ENCODE results near the gene CCNQ. TPM values are rescaled to one million over a fixed set of nuclear protein-coding genes. Genes with fewer than 3 reads are reported as not detected.

CCNQ gene
- polyA plus RNA-seq, 1 donor (not counting 4 experiments of a cell fraction or from before 2014, with no cell fraction given): 31.1 TPM

DNA sequence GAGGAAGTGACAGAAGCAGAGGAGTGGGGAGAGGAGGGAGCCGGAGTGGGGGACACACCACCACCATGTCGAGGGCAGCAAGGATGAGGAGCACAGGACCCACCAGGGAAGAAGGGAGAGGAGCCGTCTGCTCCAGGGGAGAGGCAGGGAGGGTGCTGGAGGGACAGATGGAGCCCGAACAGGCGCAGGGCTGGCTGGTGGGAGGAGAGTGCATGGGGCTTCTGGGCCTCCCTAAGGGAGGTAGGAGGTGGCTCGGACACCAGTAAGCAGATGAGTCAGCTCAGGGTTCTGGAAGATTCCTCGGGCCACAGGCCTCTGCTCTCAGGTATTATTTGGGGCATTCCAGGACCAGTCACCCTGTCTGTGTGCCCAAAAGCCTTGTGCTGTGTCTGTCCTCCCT lies 51.7 kb downstream of the CCNQ start:
- no peak for FAIRE-seq
- no peaks in the 10 kb centered on the region for H3K79me2 ChIP-seq (ENCODE audit: control insufficient read depth, insufficient read depth, low read length)
- no peak overlapping the region for H2AFZ ChIP-seq (ENCODE audit: control insufficient read depth, low read length)
- no peak for DNase-seq (ENCODE audit: low read depth, low spot score)
- H3K4me2 ChIP-seq (ENCODE audit: control insufficient read depth, extremely low read depth, insufficient read depth, low read depth, low read length): no peak overlapping the region
- H3K27me3 ChIP-seq (ENCODE audit: control insufficient read depth, extremely low read depth, insufficient read depth, low read length): no peaks in the 10 kb centered on the region
- no peaks in the 10 kb centered on the region for H3K36me3 ChIP-seq (ENCODE audit: control insufficient read depth in 2 of 2, extremely low read depth in 1 of 2, insufficient read depth in 2 of 2, low read length in 2 of 2)
- no peaks in the 10 kb centered on the region for H3K9me1 ChIP-seq (ENCODE audit: control insufficient read depth, extremely low read depth, insufficient read depth, low read length)
- no peak overlapping the region for H3K27ac ChIP-seq (ENCODE audit: control insufficient read depth, insufficient read depth, low read length)
- dilution Hi-C loops (cut with MboI; ENCODE audit: extremely low pct_ligation_motif_present, low sequenced_read_pairs): no loop called here
- H4K20me1 ChIP-seq (ENCODE audit: control insufficient read depth, extremely low read depth, insufficient read depth, low read length): no peaks in the 10 kb centered on the region
- H3K9ac ChIP-seq (ENCODE audit: control insufficient read depth, extremely low read depth, insufficient read depth, low read length): no peak overlapping the region
- no peak overlapping the region for H3K4me3 ChIP-seq (ENCODE audit: control insufficient read depth in 2 of 3, extremely low read depth in 1 of 3, insufficient read depth in 2 of 3, low read depth in 1 of 3, low read length in 3 of 3)
- H3K9me3 ChIP-seq (ENCODE audit: control insufficient read depth, low read depth, low read length): no peaks in the 10 kb centered on the region
- TF ChIP-seq, protein P1, sequence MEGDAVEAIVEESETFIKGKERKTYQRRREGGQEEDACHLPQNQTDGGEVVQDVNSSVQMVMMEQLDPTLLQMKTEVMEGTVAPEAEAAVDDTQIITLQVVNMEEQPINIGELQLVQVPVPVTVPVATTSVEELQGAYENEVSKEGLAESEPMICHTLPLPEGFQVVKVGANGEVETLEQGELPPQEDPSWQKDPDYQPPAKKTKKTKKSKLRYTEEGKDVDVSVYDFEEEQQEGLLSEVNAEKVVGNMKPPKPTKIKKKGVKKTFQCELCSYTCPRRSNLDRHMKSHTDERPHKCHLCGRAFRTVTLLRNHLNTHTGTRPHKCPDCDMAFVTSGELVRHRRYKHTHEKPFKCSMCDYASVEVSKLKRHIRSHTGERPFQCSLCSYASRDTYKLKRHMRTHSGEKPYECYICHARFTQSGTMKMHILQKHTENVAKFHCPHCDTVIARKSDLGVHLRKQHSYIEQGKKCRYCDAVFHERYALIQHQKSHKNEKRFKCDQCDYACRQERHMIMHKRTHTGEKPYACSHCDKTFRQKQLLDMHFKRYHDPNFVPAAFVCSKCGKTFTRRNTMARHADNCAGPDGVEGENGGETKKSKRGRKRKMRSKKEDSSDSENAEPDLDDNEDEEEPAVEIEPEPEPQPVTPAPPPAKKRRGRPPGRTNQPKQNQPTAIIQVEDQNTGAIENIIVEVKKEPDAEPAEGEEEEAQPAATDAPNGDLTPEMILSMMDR (optimal IDR thresholded peaks at IDR 0.05 in 1 of 3, IDR thresholded peaks at IDR 0.05 in 1 of 3, conservative IDR thresholded peaks at IDR 0.05 in 1 of 3; ENCODE audit: extremely low read depth in 1 of 3, insufficient read depth in 2 of 3, low read length in 3 of 3): no peak
- TF ChIP-seq EZH2 (IDR thresholded peaks at IDR 0.05; ENCODE audit: low read length): no peak
- H3K4me1 ChIP-seq (ENCODE audit: control insufficient read depth, extremely low read depth, insufficient read depth, low read length): no peaks in the 10 kb centered on the region

DNA sequence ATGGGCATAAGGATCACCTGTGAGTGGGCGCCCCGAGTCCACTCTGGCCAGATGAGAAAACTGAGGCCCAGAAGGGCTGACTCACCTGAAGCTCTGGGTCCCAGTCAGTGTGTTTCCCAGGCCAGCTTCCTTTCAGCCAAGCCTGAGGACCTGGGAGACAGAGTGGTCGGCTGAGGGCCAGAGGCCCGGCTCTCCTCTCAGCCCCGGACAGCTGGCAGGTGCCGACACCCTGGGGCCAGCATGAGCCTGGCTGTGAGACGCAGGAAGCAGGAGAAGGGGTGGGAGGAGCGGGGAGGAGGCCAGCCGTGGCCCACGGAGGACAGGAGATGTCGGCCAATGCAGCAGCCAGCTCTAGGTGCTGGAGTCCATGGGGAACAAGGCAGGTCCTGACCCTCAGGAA lies 52.6 kb downstream of the CCNQ start:
- DNase-seq (ENCODE audit: low read depth, low spot score) (no peak), FAIRE-seq (no peak)
- no peak overlapping the region for H3K4me3 ChIP-seq (ENCODE audit: control insufficient read depth in 2 of 3, extremely low read depth in 1 of 3, insufficient read depth in 2 of 3, low read depth in 1 of 3, low read length in 3 of 3)
- H3K4me1 ChIP-seq (ENCODE audit: control insufficient read depth, extremely low read depth, insufficient read depth, low read length): no peaks in the 10 kb centered on the region
- H3K36me3 ChIP-seq (ENCODE audit: control insufficient read depth in 2 of 2, extremely low read depth in 1 of 2, insufficient read depth in 2 of 2, low read length in 2 of 2): no peaks in the 10 kb centered on the region
- H4K20me1 ChIP-seq (ENCODE audit: control insufficient read depth, extremely low read depth, insufficient read depth, low read length): no peaks in the 10 kb centered on the region
- H3K4me2 ChIP-seq (ENCODE audit: control insufficient read depth, extremely low read depth, insufficient read depth, low read depth, low read length): no peak overlapping the region
- TF ChIP-seq, protein P1 (optimal IDR thresholded peaks at IDR 0.05 in 1 of 3, IDR thresholded peaks at IDR 0.05 in 1 of 3, conservative IDR thresholded peaks at IDR 0.05 in 1 of 3; ENCODE audit: extremely low read depth in 1 of 3, insufficient read depth in 2 of 3, low read length in 3 of 3): no peak
- no peak for TF ChIP-seq EZH2 (IDR thresholded peaks at IDR 0.05; ENCODE audit: low read length)
- no peak overlapping the region for H3K9ac ChIP-seq (ENCODE audit: control insufficient read depth, extremely low read depth, insufficient read depth, low read length)
- no peaks in the 10 kb centered on the region for H3K9me1 ChIP-seq (ENCODE audit: control insufficient read depth, extremely low read depth, insufficient read depth, low read length)
- H3K27ac ChIP-seq (ENCODE audit: control insufficient read depth, insufficient read depth, low read length): no peak overlapping the region
- no peaks in the 10 kb centered on the region for H3K27me3 ChIP-seq (ENCODE audit: control insufficient read depth, extremely low read depth, insufficient read depth, low read length)
- dilution Hi-C loops (cut with MboI; ENCODE audit: extremely low pct_ligation_motif_present, low sequenced_read_pairs): no loop called here
- H2AFZ ChIP-seq (ENCODE audit: control insufficient read depth, low read length): no peak overlapping the region
- H3K9me3 ChIP-seq (ENCODE audit: control insufficient read depth, low read depth, low read length): no peaks in the 10 kb centered on the region
- H3K79me2 ChIP-seq (ENCODE audit: control insufficient read depth, insufficient read depth, low read length): no peaks in the 10 kb centered on the region
